Subcutaneous abdominal adipose tissue (tissue), 5 donors: ENCODE measurements around the gene DPH2.

ENCODE experiments used
- H3K27ac ChIP-seq: one replicate; pipeline ENCODE4 v1.7.0; 2013; ENCODE audit warnings: low read depth, mild to moderate bottlenecking, inconsistent platforms, low read length, moderate library complexity
- H3K27me3 ChIP-seq, 5 donors: one replicate each; pipeline ENCODE4 v1.7.0; 2013; ENCODE audit warnings: low read length in 5 of 5, inconsistent platforms in 1 of 5; ENCODE audit not compliant: control insufficient read depth in 5 of 5, insufficient read depth in 4 of 5
- H3K36me3 ChIP-seq, 5 donors: one replicate each; pipeline ENCODE4 v1.7.0; 2013; ENCODE audit warnings: low read length in 5 of 5; ENCODE audit not compliant: control insufficient read depth in 5 of 5, insufficient read depth in 5 of 5
- H3K4me1 ChIP-seq, 5 donors: one replicate each; pipeline ENCODE4 v1.7.0; 2013; ENCODE audit warnings: low read length in 5 of 5, mild to moderate bottlenecking in 3 of 5, moderate library complexity in 1 of 5; ENCODE audit not compliant: control insufficient read depth in 5 of 5, insufficient read depth in 5 of 5
- H3K4me3 ChIP-seq, 5 donors: one replicate each; pipeline ENCODE4 v1.7.0; 2013; ENCODE audit warnings: low read length in 5 of 5, low read depth in 1 of 5
- H3K9ac ChIP-seq, 5 donors: one replicate each; pipeline ENCODE4 v1.7.0; 2013; ENCODE audit warnings: low read length in 5 of 5, mild to moderate bottlenecking in 4 of 5, moderate library complexity in 3 of 5
- H3K9me3 ChIP-seq, 5 donors: one replicate each; pipeline ENCODE4 v1.7.0; 2013; ENCODE audit warnings: low read length in 5 of 5; ENCODE audit not compliant: control insufficient read depth in 5 of 5
- donor health status: healthy.
- donor health status: healthy.
- donor health status: healthy.
- donor health status: healthy.
- donor health status: healthy.

DPH2 gene

DNA sequence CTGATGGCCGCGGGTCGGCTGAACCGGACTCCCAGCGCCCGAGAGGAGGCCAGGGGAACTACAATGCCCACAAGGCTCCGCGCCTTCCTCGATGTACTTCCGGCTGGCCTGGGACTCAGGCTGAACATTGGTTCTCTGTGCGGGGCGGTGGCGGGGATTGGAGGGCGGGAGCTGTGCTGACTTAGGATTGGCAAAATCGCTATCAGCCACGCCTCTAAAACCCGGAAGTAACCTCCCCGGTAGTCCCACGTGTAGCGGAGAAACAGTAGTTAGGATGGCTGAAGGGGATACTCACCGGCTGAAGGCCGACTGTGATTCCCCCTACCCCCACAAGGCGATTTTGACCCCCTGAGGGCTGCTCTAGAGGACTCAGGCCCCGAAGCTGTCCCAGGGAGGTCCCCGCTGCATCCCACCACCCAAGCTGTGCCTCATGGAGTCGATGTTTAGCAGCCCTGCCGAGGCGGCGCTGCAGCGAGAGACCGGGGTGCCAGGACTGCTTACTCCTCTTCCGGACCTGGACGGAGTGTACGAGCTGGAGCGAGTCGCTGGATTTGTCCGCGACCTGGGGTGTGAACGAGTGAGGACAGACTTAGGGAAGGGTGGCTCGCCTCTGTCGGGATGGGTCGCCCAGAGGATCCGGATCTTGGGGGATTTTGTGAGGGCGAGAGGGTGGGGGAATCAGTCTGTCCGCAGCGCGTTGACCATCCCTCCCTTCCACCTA is at the start of gene DPH2:
TSS of gene DPH2 (plus strand) at position 265 of the 721 bp plus-strand sequence. CDS start at position 431, 166 bp downstream.
- Histone ChIP-seq H3K4me1 (peaks cover 4 to 27% (median 25%) of the 10 kb centered on the region in 5 donors), H3K27ac (peak within 1 kb of the TSS; percentile 54), H3K9me3 (no peaks in the 10 kb centered on the region), H3K27me3 (no peaks in the 10 kb centered on the region), H3K36me3 (peaks cover 0 to 45% (median 24%) of the 10 kb centered on the region in 5 donors), H3K9ac (peak within 1 kb of the TSS; percentile 29 to 91 (median 82)), H3K4me3 (peak within 1 kb of the TSS; percentile 84 to 97 (median 94))

- H3K9me3 ChIP-seq, result no peaks in the 10 kb centered on the region
- no peak overlapping the region for H3K4me3 ChIP-seq
- H3K27me3 ChIP-seq, result no peaks in the 10 kb centered on the region
- H3K27ac ChIP-seq, result no peak overlapping the region
- no peak overlapping the region for H3K9ac ChIP-seq
- no peaks in the 10 kb centered on the region for H3K4me1 ChIP-seq
- peaks cover 0 to 39% (median 16%) of the 10 kb centered on the region in 5 donors for H3K36me3 ChIP-seq
Measured at GRCh38 chr1:43921022-43921421, 48.8 kb upstream of the DPH2 start.

GRCh38 chr1:43924516-43924915 is 45.3 kb upstream of the DPH2 start:
- H3K27ac ChIP-seq, result no peak overlapping the region
- H3K9ac ChIP-seq, result no peak overlapping the region
- no peaks in the 10 kb centered on the region for H3K4me1 ChIP-seq
- H3K4me3 ChIP-seq, result no peak overlapping the region
- no peaks in the 10 kb centered on the region for H3K27me3 ChIP-seq
- H3K36me3 ChIP-seq, result peaks cover 0 to 48% (median 17%) of the 10 kb centered on the region in 5 donors
- H3K9me3 ChIP-seq, result no peaks in the 10 kb centered on the region

GRCh38 chr1:43925846-43926245 is 44.0 kb upstream of the DPH2 start:
- no peak overlapping the region for H3K27ac ChIP-seq
- no peak overlapping the region for H3K9ac ChIP-seq
- no peaks in the 10 kb centered on the region for H3K4me1 ChIP-seq
- H3K9me3 ChIP-seq, result no peaks in the 10 kb centered on the region
- H3K36me3 ChIP-seq, result peaks cover 0 to 47% (median 20%) of the 10 kb centered on the region in 5 donors
- H3K4me3 ChIP-seq, result no peak overlapping the region
- H3K27me3 ChIP-seq, result no peaks in the 10 kb centered on the region

GRCh38 chr1:43930168-43930948 is 39.5 kb upstream of the DPH2 start:
- H3K4me1 ChIP-seq, result peaks cover 0 to 18% (median 16%) of the 10 kb centered on the region in 5 donors
- no peaks in the 10 kb centered on the region for H3K9me3 ChIP-seq
- no peak overlapping the region for H3K9ac ChIP-seq
- peaks cover 13 to 29% (median 23%) of the 10 kb centered on the region in 5 donors for H3K27me3 ChIP-seq
- no peak overlapping the region for H3K4me3 ChIP-seq
- H3K27ac ChIP-seq, result no peak overlapping the region
- H3K36me3 ChIP-seq, result peaks cover 0 to 28% (median 15%) of the 10 kb centered on the region in 5 donors

DNA sequence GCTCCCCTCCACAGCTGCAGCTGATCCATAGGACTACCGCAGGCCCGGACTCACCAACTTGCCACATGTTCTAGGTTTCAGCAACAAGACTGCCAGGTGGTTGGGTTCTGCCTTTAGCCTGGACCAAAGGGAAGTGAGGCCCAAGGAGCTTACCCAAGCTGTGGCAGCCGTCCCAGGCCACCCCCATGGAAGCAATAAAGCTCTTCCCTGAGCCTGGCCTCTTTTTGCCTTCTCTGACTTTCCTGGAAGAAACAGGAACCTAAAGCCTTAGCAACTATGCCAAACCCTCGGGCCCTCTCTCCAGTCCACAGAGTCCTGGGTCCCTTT is 38.9 kb upstream of the DPH2 start:
- H3K27ac ChIP-seq, result no peak overlapping the region
- peaks cover 0 to 23% (median 20%) of the 10 kb centered on the region in 5 donors for H3K4me1 ChIP-seq
- no peaks in the 10 kb centered on the region for H3K9me3 ChIP-seq
- no peak overlapping the region for H3K9ac ChIP-seq
- H3K36me3 ChIP-seq, result peaks cover 0 to 23% (median 12%) of the 10 kb centered on the region in 5 donors
- H3K27me3 ChIP-seq, result peaks cover 13 to 34% (median 23%) of the 10 kb centered on the region in 5 donors
- H3K4me3 ChIP-seq, result no peak overlapping the region

DNA sequence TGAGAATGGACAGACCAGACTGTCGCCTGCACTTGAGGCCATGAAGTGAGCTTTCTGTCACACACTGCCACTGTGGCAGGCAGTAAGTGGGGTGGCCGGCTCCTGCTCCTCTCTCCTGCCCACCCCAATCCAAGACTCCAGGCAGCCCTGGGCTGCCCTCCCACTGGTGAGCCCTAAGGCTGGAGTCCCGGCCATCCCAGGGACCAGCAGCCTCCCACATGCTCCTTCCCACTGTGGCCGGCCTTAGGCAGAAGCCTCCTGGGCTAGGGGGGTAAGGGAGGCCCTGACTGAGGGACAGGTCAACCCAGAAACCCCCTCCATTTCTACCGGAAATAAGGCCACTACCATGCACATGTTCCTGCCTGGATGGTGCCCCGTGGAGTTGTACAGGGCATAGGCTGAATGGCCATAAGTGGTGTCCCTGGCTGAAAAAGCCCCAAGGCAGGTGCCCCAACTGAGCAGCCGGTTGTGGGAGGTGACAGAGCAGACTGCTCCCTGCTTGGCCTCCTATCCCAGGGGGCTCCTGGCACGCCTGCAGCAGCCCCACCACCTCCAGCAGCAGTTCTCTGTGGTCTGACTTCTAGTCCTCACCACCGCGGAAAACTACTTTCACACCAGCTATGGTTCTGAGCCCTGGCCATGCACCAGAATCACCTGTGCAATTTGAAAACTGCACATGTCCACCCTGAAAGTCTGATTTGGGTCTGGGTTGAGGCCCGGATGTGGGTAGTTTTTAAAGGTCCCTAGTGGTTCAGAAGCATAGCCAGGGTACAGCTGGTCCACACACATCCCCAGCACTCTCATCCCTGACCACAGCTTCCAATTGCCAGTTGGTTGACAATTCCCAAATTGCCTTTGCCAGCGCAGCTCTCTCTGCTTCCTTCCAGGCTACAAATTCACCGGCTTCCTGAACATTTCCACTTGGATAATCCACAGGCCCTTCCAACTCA is 37.8 kb upstream of the DPH2 start:
- H3K4me1 ChIP-seq, result peaks cover 0 to 30% (median 26%) of the 10 kb centered on the region in 5 donors
- H3K27ac ChIP-seq, result no peak overlapping the region
- no peak overlapping the region for H3K4me3 ChIP-seq
- H3K9me3 ChIP-seq, result no peaks in the 10 kb centered on the region
- H3K9ac ChIP-seq, result no peak overlapping the region
- H3K36me3 ChIP-seq, result peaks cover 0 to 13% (median 8%) of the 10 kb centered on the region in 5 donors
- H3K27me3 ChIP-seq, result peaks cover 13 to 35% (median 23%) of the 10 kb centered on the region in 5 donors

DNA sequence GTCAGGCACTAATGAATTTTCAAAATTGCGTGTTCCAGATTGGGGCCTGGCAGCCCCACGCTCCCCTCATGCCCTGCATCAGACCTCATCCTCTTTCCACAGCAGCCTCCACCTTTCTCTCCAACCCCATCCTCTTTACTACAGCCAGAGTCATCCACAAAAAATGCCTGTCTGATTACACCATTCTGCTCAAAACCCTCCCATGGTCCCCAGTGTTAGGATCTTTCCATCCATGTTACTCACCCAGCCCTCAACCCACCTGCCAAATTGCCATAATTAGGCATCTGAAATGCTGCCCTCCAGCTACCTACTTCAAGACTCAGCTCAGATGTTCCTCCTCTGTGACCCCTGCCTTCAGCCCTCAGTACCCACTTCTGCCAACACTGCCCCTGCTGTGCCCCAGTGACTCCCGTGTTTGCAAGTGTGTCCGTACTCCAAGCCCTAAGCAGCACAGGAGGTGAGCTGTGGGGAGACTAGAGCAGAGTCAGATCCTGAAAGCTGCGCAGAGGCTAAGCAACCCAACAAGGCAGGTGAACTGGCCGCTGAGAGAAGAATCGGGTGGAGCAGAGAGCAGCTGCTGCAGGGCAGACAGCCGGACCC is 36.9 kb upstream of the DPH2 start:
- Histone ChIP-seq H3K4me1 (peaks cover 0 to 30% (median 26%) of the 10 kb centered on the region in 5 donors), H3K4me3 (peak overlapping the region in 2 of 5 donors; percentile 29 to 40), H3K9ac (peak overlapping the region in 2 of 5 donors; percentile 35 to 52), H3K36me3 (peaks cover 0 to 13% (median 8%) of the 10 kb centered on the region in 5 donors), H3K27ac (no peak overlapping the region), H3K9me3 (no peaks in the 10 kb centered on the region), H3K27me3 (peaks cover 13 to 35% (median 23%) of the 10 kb centered on the region in 5 donors)

GRCh38 chr1:43933386-43934100 is 36.3 kb upstream of the DPH2 start, which contains the start of gene ARTN:
TSS of gene ARTN (plus strand) at chr1:43933801. CDS start at chr1:43935657, 1,856 bp downstream.
- peaks cover 13 to 35% (median 23%) of the 10 kb centered on the region in 5 donors for H3K27me3 ChIP-seq
- H3K9me3 ChIP-seq, result no peaks in the 10 kb centered on the region
- H3K4me3 ChIP-seq, result peak within 1 kb of the TSS in 3 of 5 donors; percentile 29 to 40 (median 33)
- peak within 1 kb of the TSS in 3 of 5 donors; percentile 24 to 56 (median 35) for H3K9ac ChIP-seq
- peaks cover 0 to 30% (median 26%) of the 10 kb centered on the region in 5 donors for H3K4me1 ChIP-seq
- no peak within 1 kb of the TSS for H3K27ac ChIP-seq
- H3K36me3 ChIP-seq, result peaks cover 0 to 13% (median 8%) of the 10 kb centered on the region in 5 donors
